ENCODE measurements around the gene ADISSP. TPM values are rescaled to one million over a fixed set of nuclear protein-coding genes. Genes with fewer than 3 reads are reported as not detected.
A peak's percentile ranks its signal among the peaks of the same experiment; 100 is the strongest.

The ADISSP gene
- total RNA-seq, 6 experiments from 2014 or later, result 86.0 to 105 (median 89.9) TPM

DNA sequence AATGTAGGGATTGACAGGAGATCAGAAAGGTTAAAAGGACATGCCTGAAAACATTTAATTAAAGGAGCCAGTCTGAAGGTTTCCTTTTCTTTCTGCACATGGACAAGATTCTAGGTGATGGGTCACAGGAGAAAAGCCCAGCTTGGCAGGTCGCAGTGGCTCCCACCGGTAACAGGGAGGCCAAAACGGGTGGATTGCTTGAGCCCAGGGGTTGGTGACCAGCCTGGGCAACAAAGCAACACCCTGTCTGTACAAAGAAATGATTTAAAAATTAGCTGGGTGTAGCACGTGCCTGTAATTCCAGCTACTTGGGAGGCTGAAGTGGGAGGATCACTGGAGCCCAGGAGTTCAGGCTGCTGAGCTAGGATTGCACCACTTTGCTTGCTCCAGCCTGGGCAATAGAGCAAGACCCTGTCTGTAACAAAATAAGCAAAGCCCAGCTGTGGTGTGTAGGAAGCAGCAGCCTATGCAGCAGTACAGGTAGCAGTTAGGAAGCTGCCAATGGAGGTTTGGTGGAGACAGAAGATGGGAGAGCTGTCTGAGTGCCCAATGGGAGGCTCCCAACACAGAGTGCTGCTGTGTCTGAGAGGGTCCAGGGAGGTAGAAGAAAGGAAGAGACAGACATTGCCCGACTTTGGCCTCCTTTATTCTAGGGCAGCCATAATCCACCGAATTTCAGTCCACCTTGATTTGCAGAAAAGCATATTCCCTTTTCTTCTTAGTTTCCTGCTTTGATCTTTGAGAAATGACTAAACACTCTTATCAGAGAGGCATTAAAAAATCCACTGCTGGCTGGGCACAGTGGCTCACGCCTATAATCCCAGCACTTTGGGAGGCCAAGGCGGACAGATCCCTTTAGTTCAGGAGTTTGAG is 45.7 kb upstream of the ADISSP start:
- Mint-ChIP-seq H3K9me3 (0 out of 2 replicates have a peak, but pooled peaks cover 2% of the 10 kb centered on the region), H3K4me1 (ENCODE audit: low read depth) (peaks cover 43% of the 10 kb centered on the region), H3K27ac (peak overlapping the region; percentile 99), H3K27me3 (ENCODE audit: insufficient read depth) (peaks cover 5% of the 10 kb centered on the region; the same call in 1 of the 2 replicates), H3K36me3 (ENCODE audit: low read depth) (peaks cover 8% of the 10 kb centered on the region; the same call in 1 of the 2 replicates), H3K4me3 (no peak overlapping the region)
- no peak for DNase-seq
- TF ChIP-seq CTCF (IDR thresholded peaks at IDR 0.05), result no peak

GRCh38 chr20:3812259-3812681 is 44.7 kb upstream of the ADISSP start:
- no peak for DNase-seq
- H3K4me1 Mint-ChIP-seq (ENCODE audit: low read depth), result peaks cover 48% of the 10 kb centered on the region
- H3K9me3 Mint-ChIP-seq, result 0 out of 2 replicates have a peak, but pooled peaks cover 4% of the 10 kb centered on the region
- H3K36me3 Mint-ChIP-seq (ENCODE audit: low read depth), result peaks cover 10% of the 10 kb centered on the region; the same call in 1 of the 2 replicates
- no peak for TF ChIP-seq CTCF (IDR thresholded peaks at IDR 0.05)
- H3K27ac Mint-ChIP-seq, result peak overlapping the region; percentile 99
- peaks cover 7% of the 10 kb centered on the region; the same call in 1 of the 2 replicates for H3K27me3 Mint-ChIP-seq (ENCODE audit: insufficient read depth)
- H3K4me3 Mint-ChIP-seq, result peak overlapping the region; percentile 90; the same call in 1 of the 2 replicates

- H3K4me3 Mint-ChIP-seq, result peak overlapping the region; percentile 90
- peaks cover 10% of the 10 kb centered on the region; the same call in 1 of the 2 replicates for H3K36me3 Mint-ChIP-seq (ENCODE audit: low read depth)
- peak; percentile 98 for DNase-seq
- no peak for TF ChIP-seq CTCF (IDR thresholded peaks at IDR 0.05)
- H3K27ac Mint-ChIP-seq, result peak overlapping the region; percentile 99
- 0 out of 2 replicates have a peak, but pooled peaks cover 4% of the 10 kb centered on the region for H3K9me3 Mint-ChIP-seq
- H3K27me3 Mint-ChIP-seq (ENCODE audit: insufficient read depth), result peaks cover 7% of the 10 kb centered on the region; the same call in 1 of the 2 replicates
- H3K4me1 Mint-ChIP-seq (ENCODE audit: low read depth), result peaks cover 55% of the 10 kb centered on the region
Measured at GRCh38 chr20:3811467-3812258, 44.1 kb upstream of the ADISSP start.

DNA sequence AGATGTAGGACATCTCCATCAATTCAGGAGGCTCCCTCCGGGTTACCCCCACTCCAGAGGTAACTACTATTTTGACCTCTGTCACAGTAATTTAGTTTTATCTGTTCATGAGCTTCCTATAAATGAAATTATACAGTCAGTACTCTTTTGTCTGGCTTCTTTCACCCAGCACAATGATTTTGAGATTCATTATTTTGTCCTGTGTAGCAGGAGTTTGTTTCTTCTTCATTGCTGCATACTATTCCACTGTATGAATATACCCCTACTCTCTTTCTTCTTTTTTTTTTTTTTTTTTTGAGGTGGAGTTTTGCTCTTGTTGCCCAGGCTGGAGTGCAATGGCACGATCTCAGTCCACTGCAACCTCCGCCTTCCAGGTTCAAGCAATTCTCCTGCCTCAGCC is 41.0 kb upstream of the ADISSP start:
- TF ChIP-seq CTCF (IDR thresholded peaks at IDR 0.05), result no peak
- Mint-ChIP-seq H3K9me3 (0 out of 2 replicates have a peak, but pooled peaks cover 4% of the 10 kb centered on the region), H3K27me3 (ENCODE audit: insufficient read depth) (peaks cover 8% of the 10 kb centered on the region; the same call in 1 of the 2 replicates), H3K4me1 (ENCODE audit: low read depth) (peaks cover 83% of the 10 kb centered on the region), H3K27ac (peak overlapping the region; percentile 94), H3K36me3 (ENCODE audit: low read depth) (peaks cover 36% of the 10 kb centered on the region), H3K4me3 (peak overlapping the region; percentile 72)
- DNase-seq, result no peak

DNA sequence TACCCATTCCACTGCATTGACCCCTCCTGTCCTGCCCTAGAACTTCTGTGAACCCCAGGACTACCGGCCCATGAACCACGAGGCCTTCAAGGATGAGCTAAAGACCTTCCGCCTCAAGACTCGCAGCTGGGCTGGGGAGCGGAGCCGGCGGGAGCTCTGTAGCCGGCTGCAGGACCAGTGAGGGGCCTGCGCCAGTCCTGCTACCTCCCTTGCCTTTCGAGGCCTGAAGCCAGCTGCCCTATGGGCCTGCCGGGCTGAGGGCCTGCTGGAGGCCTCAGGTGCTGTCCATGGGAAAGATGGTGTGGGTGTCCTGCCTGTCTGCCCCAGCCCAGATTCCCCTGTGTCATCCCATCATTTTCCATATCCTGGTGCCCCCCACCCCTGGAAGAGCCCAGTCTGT is 37.2 kb upstream of the ADISSP start:
- no peak for DNase-seq
- Mint-ChIP-seq H3K27me3 (ENCODE audit: insufficient read depth) (peaks cover 7% of the 10 kb centered on the region; the same call in 1 of the 2 replicates), H3K4me3 (no peak overlapping the region), H3K9me3 (0 out of 2 replicates have a peak, but pooled peaks cover 4% of the 10 kb centered on the region), H3K27ac (peak overlapping the region; percentile 94), H3K4me1 (ENCODE audit: low read depth) (peaks cover 65% of the 10 kb centered on the region), H3K36me3 (ENCODE audit: low read depth) (peaks cover 44% of the 10 kb centered on the region)
- TF ChIP-seq CTCF (IDR thresholded peaks at IDR 0.05), result no peak
